CD14-positive monocyte (primary cell): ENCODE data around the gene TPK1. TPM values are rescaled to one million over a fixed set of nuclear protein-coding genes. Genes with fewer than 3 reads are reported as not detected.
"Not testable (repeated sequence)": the region's sequence is repeated elsewhere in the genome, so short reads cannot be mapped to it uniquely, and the experiment has no call there.

Experiments used
- DNase-seq, 3 donors: peaks; one replicate each; pipeline ENCODE4 v3.0.0-alpha.2; 2011 to 2022
- H2AFZ ChIP-seq: 2 replicates; pipeline ENCODE4 v1.6.0; 2012; ENCODE audit warnings: mild to moderate bottlenecking, low read depth, low read length, inconsistent platforms; ENCODE audit not compliant: insufficient read depth, poor library complexity, severe bottlenecking
- H3K27ac ChIP-seq, 2 donors: 1 replicate in 1 of 2; 2 replicates in 1 of 2; pipeline ENCODE4 v1.5.1; 2012 to 2013; ENCODE audit warnings: low read length in 2 of 2, control low read depth in 1 of 2, inconsistent platforms in 1 of 2, low read depth in 1 of 2, mild to moderate bottlenecking in 1 of 2
- H3K27me3 ChIP-seq, 2 donors: one replicate each; pipeline versions ENCODE4 v1.6.0 to v1.6.1; 2011 to 2013; ENCODE audit warnings: low read length in 2 of 2; ENCODE audit not compliant: control insufficient read depth in 2 of 2, insufficient read depth in 2 of 2
- H3K36me3 ChIP-seq, 2 donors: replicated peaks in 1 of 2; 1 replicate in 1 of 2; 2 replicates in 1 of 2; pipeline versions ENCODE4 v1.5.1 to v1.6.1; 2012 to 2013; ENCODE audit warnings: low read length in 2 of 2, control low read depth in 1 of 2, inconsistent platforms in 1 of 2, mild to moderate bottlenecking in 1 of 2; ENCODE audit not compliant: insufficient read depth in 2 of 2, control insufficient read depth in 1 of 2
- H3K4me1 ChIP-seq, 2 donors: 1 replicate in 1 of 2; 2 replicates in 1 of 2; pipeline versions ENCODE4 v1.5.1 to v1.6.1; 2012 to 2013; ENCODE audit warnings: low read length in 2 of 2, control low read depth in 1 of 2, inconsistent platforms in 1 of 2, mild to moderate bottlenecking in 1 of 2, moderate library complexity in 1 of 2; ENCODE audit not compliant: insufficient read depth in 2 of 2, control insufficient read depth in 1 of 2
- H3K4me2 ChIP-seq: replicated peaks from 2 replicates; pipeline ENCODE3; 2012; ENCODE audit warnings: low read length, moderate library complexity, mild to moderate bottlenecking; ENCODE audit not compliant: poor library complexity, severe bottlenecking; ENCODE audit errors: extremely low read depth
- H3K4me3 ChIP-seq, 3 experiments: fragments of 200-600 bp in 1 of 3; sonication (generic) in 1 of 3; replicated peaks in 1 of 3; 1 replicate in 2 of 3; 2 replicates in 1 of 3; pipeline ENCODE4 v1.5.1; 2011 to 2013; ENCODE audit warnings: low read length in 3 of 3, mild to moderate bottlenecking in 3 of 3, control low read depth in 2 of 3, low read depth in 2 of 3, inconsistent platforms in 1 of 3, moderate library complexity in 1 of 3
- H3K79me2 ChIP-seq: 2 replicates; pipeline ENCODE4 v1.6.0; 2012; ENCODE audit warnings: mild to moderate bottlenecking, control low read depth, inconsistent platforms, low read length, moderate library complexity; ENCODE audit not compliant: insufficient read depth
- H3K9ac ChIP-seq: 2 replicates; pipeline ENCODE4 v1.6.0; 2017; ENCODE audit warnings: low read length, mild to moderate bottlenecking; ENCODE audit not compliant: insufficient read depth, poor library complexity, severe bottlenecking
- H3K9me3 ChIP-seq, 2 donors: replicated peaks in 1 of 2; 1 replicate in 1 of 2; 2 replicates in 1 of 2; pipeline versions ENCODE4 v1.5.1 to v1.6.1; 2012 to 2013; ENCODE audit warnings: low read length in 2 of 2, control low read depth in 1 of 2; ENCODE audit not compliant: control insufficient read depth in 1 of 2, insufficient read depth in 1 of 2
- H4K20me1 ChIP-seq: 2 replicates; pipeline ENCODE4 v1.6.0; 2012; ENCODE audit warnings: mild to moderate bottlenecking, low read length, control low read depth, moderate library complexity; ENCODE audit not compliant: insufficient read depth
- H3K27ac Mint-ChIP-seq, 7 donors: one replicate each; pipeline ENCODE4 v1.8.0; 2020; ENCODE audit warnings: mild to moderate bottlenecking in 7 of 7, mixed read lengths in 7 of 7, moderate library complexity in 6 of 7, inconsistent platforms in 2 of 7
- H3K27me3 Mint-ChIP-seq, 3 donors: one replicate each; pipeline ENCODE4 v1.8.0; 2021 to 2022; ENCODE audit warnings: low read depth in 3 of 3, mild to moderate bottlenecking in 3 of 3, mixed read lengths in 3 of 3, moderate library complexity in 3 of 3, inconsistent platforms in 1 of 3
- H3K36me3 Mint-ChIP-seq, 2 donors: one replicate each; pipeline ENCODE4 v1.8.0; 2020; ENCODE audit warnings: mixed read lengths in 2 of 2, inconsistent platforms in 1 of 2, mild to moderate bottlenecking in 1 of 2
- H3K4me1 Mint-ChIP-seq: one replicate; pipeline ENCODE4 v1.8.0; 2020; ENCODE audit warnings: mild to moderate bottlenecking, mixed read lengths
- H3K4me3 Mint-ChIP-seq, 2 donors: one replicate each; pipeline ENCODE4 v1.8.0; 2020; ENCODE audit warnings: mild to moderate bottlenecking in 2 of 2, mixed read lengths in 2 of 2, moderate library complexity in 1 of 2
- H3K9me3 Mint-ChIP-seq, 7 donors: one replicate each; pipeline ENCODE4 v1.8.0; 2020 to 2022; ENCODE audit warnings: mixed read lengths in 7 of 7, mild to moderate bottlenecking in 6 of 7, moderate library complexity in 6 of 7, inconsistent platforms in 2 of 7
- WGBS: methylation state at CpG from one replicate; pipeline ENCODE4 v1.1.5; 2013; ENCODE audit warnings: missing lambda C conversion rate; ENCODE audit not compliant: insufficient coverage; 5-methylcytosine and 5-hydroxymethylcytosine counted together
- intact Hi-C, 2 donors: fragments of 100-400 bp; cut with micrococcal nuclease; formaldehyde crosslinking; loops; one replicate each; pipeline versions ENCODE4 v1.15.0 to v1.15.1; 2023
- polyA plus RNA-seq, 3 donors: library from polyadenylated mRNA; depleted of rRNA in 1 of 3; unstranded in 2 of 3; stranded (reverse) in 1 of 3; fragments of 300-500 nt in 2 of 3; fragments of >200 nt in 1 of 3; fragmentation: Illumina TruSeq in 2 of 3; gene quantifications; 1 replicate in 2 of 3; 2 replicates in 1 of 3; pipeline ENCODE4 v1.2.3, GENCODE V29; 2012 to 2021
- TF ChIP-seq, protein P1 (sequence below): fragments of 200-600 bp; IDR thresholded peaks from one replicate; pipeline ENCODE4 v1.8.0; 2022; ENCODE audit warnings: antibody characterized with exemption, mild to moderate bottlenecking

The TPK1 gene
- polyA plus RNA-seq, 3 donors: 18.9 to 33.8 (median 33.1) TPM

DNA sequence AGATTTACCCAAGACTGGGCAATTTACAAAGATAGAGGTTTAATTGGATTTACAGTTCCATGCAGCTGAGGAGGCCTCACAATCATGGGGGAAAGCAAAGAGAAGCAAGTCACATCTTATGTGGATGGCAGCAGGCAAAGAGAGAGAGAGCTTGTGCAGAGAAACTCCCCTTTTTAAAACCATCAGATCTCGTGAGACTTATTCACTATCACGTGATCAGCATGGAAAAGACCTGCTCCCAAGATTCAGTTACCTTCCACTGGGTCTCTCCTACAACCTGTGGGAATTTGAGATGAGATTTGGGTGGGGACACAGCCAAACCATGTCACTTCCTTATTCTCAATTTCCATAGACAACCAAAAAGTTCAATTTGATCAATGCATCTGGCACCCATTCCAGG, 407.4 kb downstream of the TPK1 start:
- Histone ChIP-seq H3K9ac (no peak overlapping the region), H3K27ac (no peak overlapping the region), H3K4me1 (no peaks in the 10 kb centered on the region), H3K4me2 (no peak overlapping the region), H3K27me3 (no peaks in the 10 kb centered on the region), H3K9me3 (peaks cover 17 to 27% of the 10 kb centered on the region in 2 donors), H4K20me1 (no peaks in the 10 kb centered on the region), H3K36me3 (no peaks in the 10 kb centered on the region), H3K79me2 (no peaks in the 10 kb centered on the region), H3K4me3 (no peak overlapping the region), H2AFZ (no peak overlapping the region)
- no peaks in the 10 kb centered on the region for H3K4me1 Mint-ChIP-seq
- peaks cover 19 to 41% (median 34%) of the 10 kb centered on the region in 7 donors for H3K9me3 Mint-ChIP-seq
- no peak overlapping the region for H3K27ac Mint-ChIP-seq
- no peaks in the 10 kb centered on the region for H3K36me3 Mint-ChIP-seq
- TF ChIP-seq, protein P1, sequence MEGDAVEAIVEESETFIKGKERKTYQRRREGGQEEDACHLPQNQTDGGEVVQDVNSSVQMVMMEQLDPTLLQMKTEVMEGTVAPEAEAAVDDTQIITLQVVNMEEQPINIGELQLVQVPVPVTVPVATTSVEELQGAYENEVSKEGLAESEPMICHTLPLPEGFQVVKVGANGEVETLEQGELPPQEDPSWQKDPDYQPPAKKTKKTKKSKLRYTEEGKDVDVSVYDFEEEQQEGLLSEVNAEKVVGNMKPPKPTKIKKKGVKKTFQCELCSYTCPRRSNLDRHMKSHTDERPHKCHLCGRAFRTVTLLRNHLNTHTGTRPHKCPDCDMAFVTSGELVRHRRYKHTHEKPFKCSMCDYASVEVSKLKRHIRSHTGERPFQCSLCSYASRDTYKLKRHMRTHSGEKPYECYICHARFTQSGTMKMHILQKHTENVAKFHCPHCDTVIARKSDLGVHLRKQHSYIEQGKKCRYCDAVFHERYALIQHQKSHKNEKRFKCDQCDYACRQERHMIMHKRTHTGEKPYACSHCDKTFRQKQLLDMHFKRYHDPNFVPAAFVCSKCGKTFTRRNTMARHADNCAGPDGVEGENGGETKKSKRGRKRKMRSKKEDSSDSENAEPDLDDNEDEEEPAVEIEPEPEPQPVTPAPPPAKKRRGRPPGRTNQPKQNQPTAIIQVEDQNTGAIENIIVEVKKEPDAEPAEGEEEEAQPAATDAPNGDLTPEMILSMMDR: no peak
- DNase-seq: no peak
- H3K27me3 Mint-ChIP-seq: peaks cover 0 to 4% (median 4%) of the 10 kb centered on the region in 3 donors
- WGBS: no CpG with 5 or more reads among the region's 2 CpGs
- intact Hi-C loops: no loop called here
- H3K4me3 Mint-ChIP-seq: no peak overlapping the region

DNA sequence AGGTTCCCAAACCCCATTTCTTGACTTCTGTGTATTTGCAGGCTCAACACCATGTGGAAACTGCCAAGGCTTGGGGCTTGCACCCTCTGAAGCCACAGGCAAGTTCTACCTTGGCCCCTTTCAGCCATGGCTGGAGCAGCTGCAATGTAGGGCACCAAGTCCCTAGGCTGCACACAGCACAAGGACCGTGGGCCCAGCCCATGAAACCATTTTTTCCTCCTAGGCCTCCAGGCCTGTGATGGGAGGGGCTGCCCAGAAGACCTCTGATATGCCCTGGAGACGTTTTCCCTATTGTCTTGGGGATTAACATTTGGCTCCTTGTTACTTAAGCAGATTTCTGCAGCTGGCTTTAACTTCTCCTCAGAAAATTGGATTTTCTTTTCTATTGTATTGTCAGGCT, 408.3 kb downstream of the TPK1 start:
- H2AFZ ChIP-seq, H4K20me1 ChIP-seq, H3K36me3 Mint-ChIP-seq, intact Hi-C loops, H3K4me1 Mint-ChIP-seq, H3K27ac Mint-ChIP-seq, H3K79me2 ChIP-seq, DNase-seq, H3K27me3 ChIP-seq, H3K4me3 Mint-ChIP-seq, H3K9ac ChIP-seq, H3K4me2 ChIP-seq, H3K27me3 Mint-ChIP-seq, H3K4me1 ChIP-seq, H3K4me3 ChIP-seq, H3K36me3 ChIP-seq, H3K27ac ChIP-seq: not testable (repeated sequence)
- peaks cover 23 to 46% (median 41%) of the 10 kb centered on the region in 7 donors for H3K9me3 Mint-ChIP-seq
- H3K9me3 ChIP-seq: peaks cover 17 to 27% of the 10 kb centered on the region in 2 donors
- WGBS: 82% methylated on average over 2 of the region's 2 CpGs

DNA sequence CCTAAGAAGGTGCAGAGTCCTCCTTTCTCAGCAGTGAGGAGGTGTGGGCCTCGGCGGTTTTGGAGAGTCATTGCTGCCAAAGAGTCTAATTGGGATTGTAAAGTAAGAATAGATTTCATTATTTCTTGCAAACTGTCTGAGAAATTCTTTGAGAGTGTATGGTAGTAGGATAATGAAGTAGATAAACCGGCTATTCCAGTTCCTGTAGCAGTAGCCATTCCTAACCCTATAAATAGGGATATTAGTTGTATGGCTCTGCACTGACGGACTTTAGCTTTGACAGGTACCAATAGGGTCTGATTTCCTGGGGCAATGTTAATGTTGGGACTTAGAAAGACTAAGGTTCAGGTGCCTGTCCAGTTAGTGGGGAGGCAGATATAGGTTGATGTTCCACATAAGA, 416.9 kb downstream of the TPK1 start:
- H3K4me3 Mint-ChIP-seq, intact Hi-C loops, H3K27ac Mint-ChIP-seq, H3K79me2 ChIP-seq, H3K4me2 ChIP-seq, H3K4me1 ChIP-seq, H3K27me3 Mint-ChIP-seq, H3K4me1 Mint-ChIP-seq, DNase-seq, H3K9me3 ChIP-seq, H3K27me3 ChIP-seq, H2AFZ ChIP-seq, H3K36me3 Mint-ChIP-seq, H3K27ac ChIP-seq, H3K9ac ChIP-seq, H4K20me1 ChIP-seq, H3K36me3 ChIP-seq, H3K4me3 ChIP-seq: not testable (repeated sequence)
- WGBS: no CpG with 5 or more reads among the region's 4 CpGs
- peaks cover 8 to 40% (median 19%) of the 10 kb centered on the region in 7 donors for H3K9me3 Mint-ChIP-seq
